ENCODE results near the gene EYA2.

- TF ChIP-seq EZH2 (IDR thresholded peaks at IDR 0.05; ENCODE audit: borderline replicate concordance, insufficient read depth, low read depth, low read length, poor library complexity, severe bottlenecking): no peak
- TF ChIP-seq, protein P1, sequence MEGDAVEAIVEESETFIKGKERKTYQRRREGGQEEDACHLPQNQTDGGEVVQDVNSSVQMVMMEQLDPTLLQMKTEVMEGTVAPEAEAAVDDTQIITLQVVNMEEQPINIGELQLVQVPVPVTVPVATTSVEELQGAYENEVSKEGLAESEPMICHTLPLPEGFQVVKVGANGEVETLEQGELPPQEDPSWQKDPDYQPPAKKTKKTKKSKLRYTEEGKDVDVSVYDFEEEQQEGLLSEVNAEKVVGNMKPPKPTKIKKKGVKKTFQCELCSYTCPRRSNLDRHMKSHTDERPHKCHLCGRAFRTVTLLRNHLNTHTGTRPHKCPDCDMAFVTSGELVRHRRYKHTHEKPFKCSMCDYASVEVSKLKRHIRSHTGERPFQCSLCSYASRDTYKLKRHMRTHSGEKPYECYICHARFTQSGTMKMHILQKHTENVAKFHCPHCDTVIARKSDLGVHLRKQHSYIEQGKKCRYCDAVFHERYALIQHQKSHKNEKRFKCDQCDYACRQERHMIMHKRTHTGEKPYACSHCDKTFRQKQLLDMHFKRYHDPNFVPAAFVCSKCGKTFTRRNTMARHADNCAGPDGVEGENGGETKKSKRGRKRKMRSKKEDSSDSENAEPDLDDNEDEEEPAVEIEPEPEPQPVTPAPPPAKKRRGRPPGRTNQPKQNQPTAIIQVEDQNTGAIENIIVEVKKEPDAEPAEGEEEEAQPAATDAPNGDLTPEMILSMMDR (IDR thresholded peaks at IDR 0.05): no peak
Measured at GRCh38 chr20:47141941-47142773, 247.5 kb downstream of the EYA2 start.

All from B cell (primary cell).